Endothelial cell of umbilical vein (primary cell): ENCODE measurements around the gene CARMIL3. TPM values are rescaled to one million over a fixed set of nuclear protein-coding genes. Genes with fewer than 3 reads are reported as not detected.

ENCODE experiments used
- BruUV-seq: library from RNA; stranded (reverse); fragments of 400-500 nt; replicated peaks from 2 replicates; lab custom pipeline; 2021; lab: Mats Ljungman, UMichigan
- CTCF ChIA-PET: fragments of 300-600, 350-600 bp; sonication (Branson Sonifier 250); formaldehyde crosslinking; loops from one replicate; lab custom pipeline; 2021; ENCODE audit warnings: antibody characterized with exemption, inconsistent platforms; lab: Charles Lee
- POLR2A ChIA-PET: fragments of 300-600, 350-600 bp; sonication (Branson Sonifier 250); formaldehyde crosslinking; loops from one replicate; lab custom pipeline; 2021; ENCODE audit warnings: antibody characterized with exemption, inconsistent platforms; lab: Charles Lee
- DNase-seq: peaks from one replicate; pipeline ENCODE4 v3.0.0-alpha.2; 2011; ENCODE audit warnings: low read depth, low spot score
- FAIRE-seq: peaks from 2 replicates; lab custom pipeline; 2011; peaks lifted over from hg19 to GRCh38; lab: Jason Lieb, UNC
- H2AFZ ChIP-seq: 2 replicates; pipeline ENCODE4 v1.6.0; 2012; ENCODE audit warnings: low read depth, low read length, control low read depth, inconsistent platforms
- H3K27ac ChIP-seq: 2 replicates; pipeline ENCODE4 v1.5.1; 2011; ENCODE audit warnings: low read depth, mild to moderate bottlenecking, control low read depth, low read length, moderate library complexity; ENCODE audit not compliant: insufficient read depth
- H3K27me3 ChIP-seq, 2 experiments: 2 replicates each; pipeline versions ENCODE4 v1.6.0 to v1.6.1; 2011; ENCODE audit warnings: low read length in 2 of 2, mixed read lengths in 1 of 2; ENCODE audit not compliant: control insufficient read depth in 2 of 2, insufficient read depth in 2 of 2
- H3K36me3 ChIP-seq, 2 experiments: 2 replicates in 1 of 2; 3 replicates in 1 of 2; pipeline ENCODE4 v1.5.1; 2011; ENCODE audit warnings: low read length in 2 of 2, mild to moderate bottlenecking in 1 of 2, moderate library complexity in 1 of 2; ENCODE audit not compliant: control insufficient read depth in 2 of 2, insufficient read depth in 2 of 2; ENCODE audit errors: extremely low read depth in 1 of 2
- H3K4me1 ChIP-seq: 3 replicates; pipeline ENCODE4 v1.5.1; 2011; ENCODE audit warnings: mild to moderate bottlenecking, low read length; ENCODE audit not compliant: control insufficient read depth, insufficient read depth; ENCODE audit errors: extremely low read depth
- H3K4me2 ChIP-seq: 2 replicates; pipeline ENCODE4 v1.6.1; 2011; ENCODE audit warnings: low read length, control low read depth, mixed read lengths; ENCODE audit not compliant: insufficient read depth
- H3K4me3 ChIP-seq, 3 experiments: fragments of 200-600 bp in 1 of 3; sonication (generic), shearing (Covaris generic) in 1 of 3; replicated peaks in 1 of 3; 2 replicates each; pipeline ENCODE4 v1.5.1; 2011 to 2016; ENCODE audit warnings: control low read depth in 3 of 3, low read length in 3 of 3, mild to moderate bottlenecking in 2 of 3, inconsistent platforms in 1 of 3, low read depth in 1 of 3, moderate library complexity in 1 of 3; ENCODE audit not compliant: insufficient read depth in 1 of 3
- H3K79me2 ChIP-seq: 2 replicates; pipeline ENCODE4 v1.6.0; 2012; ENCODE audit warnings: low read length, inconsistent platforms; ENCODE audit not compliant: control insufficient read depth, insufficient read depth
- H3K9ac ChIP-seq: replicated peaks from 2 replicates; pipeline ENCODE3; 2011; ENCODE audit warnings: low read length, control low read depth; ENCODE audit not compliant: insufficient read depth; ENCODE audit errors: extremely low read depth
- H3K9me1 ChIP-seq: replicated peaks from 3 replicates; pipeline ENCODE4 v1.6.0; 2011; ENCODE audit warnings: mild to moderate bottlenecking, low read length; ENCODE audit not compliant: control insufficient read depth, insufficient read depth; ENCODE audit errors: extremely low read depth
- H3K9me3 ChIP-seq: replicated peaks from 2 replicates; pipeline ENCODE4 v1.5.1; 2012; ENCODE audit warnings: low read length, inconsistent platforms; ENCODE audit not compliant: control insufficient read depth, insufficient read depth
- H4K20me1 ChIP-seq: replicated peaks from 2 replicates; pipeline ENCODE3; 2011; ENCODE audit warnings: mild to moderate bottlenecking, low read length; ENCODE audit not compliant: control insufficient read depth, insufficient read depth; ENCODE audit errors: extremely low read depth
- EZH2 ChIP-seq: IDR thresholded peaks from 2 replicates; pipeline ENCODE4 v1.6.1; 2012; ENCODE audit warnings: borderline replicate concordance, low read depth, mild to moderate bottlenecking, moderate library complexity, low read length, inconsistent platforms; ENCODE audit not compliant: severe bottlenecking
- FOS ChIP-seq: IDR thresholded peaks from 2 replicates; pipeline ENCODE4 v1.6.1; 2011; ENCODE audit warnings: mild to moderate bottlenecking, low read length, moderate library complexity, borderline replicate concordance; ENCODE audit not compliant: insufficient read depth
- JUN ChIP-seq: IDR thresholded peaks from 2 replicates; pipeline ENCODE4 v1.6.1; 2011; ENCODE audit warnings: borderline replicate concordance, low read depth; ENCODE audit not compliant: insufficient read length, insufficient read depth
- MYC ChIP-seq: IDR thresholded peaks from one replicate; pipeline ENCODE4 v1.6.1; 2011; ENCODE audit warnings: mild to moderate bottlenecking, low read depth, low read length
- POLR2A ChIP-seq: IDR thresholded peaks from 2 replicates; pipeline ENCODE4 v1.6.1; 2012; ENCODE audit warnings: low read depth, mild to moderate bottlenecking, control low read depth, low read length
- POLR2AphosphoS5 ChIP-seq: IDR thresholded peaks from 2 replicates; pipeline ENCODE4 v1.6.1; 2012; ENCODE audit warnings: low read depth, mild to moderate bottlenecking, control low read depth, low read length, moderate library complexity; ENCODE audit not compliant: insufficient read depth
- dilution Hi-C: fragments of 300-500 bp; cut with MboI; formaldehyde crosslinking; loops from one replicate; pipeline ENCODE4 v1.15.0; 2019; ENCODE audit warnings: low sequenced_read_pairs; ENCODE audit not compliant: extremely low pct_ligation_motif_present
- intact Hi-C: fragments of 100-400 bp; cut with micrococcal nuclease; formaldehyde crosslinking; loops from one replicate; pipeline ENCODE4 v1.10.0; 2022
- polyA plus RNA-seq, 4 experiments: library from polyadenylated mRNA; depleted of rRNA in 3 of 4; stranded (reverse) in 3 of 4; unstranded in 1 of 4; fragments of >200 nt; gene quantifications; 2 replicates each; pipeline versions ENCODE4 v1.2.1 to v1.2.3, GENCODE V29; 2011 to 2012; ENCODE audit warnings: missing spikeins in 1 of 4
- total RNA-seq: library from RNA; stranded (reverse); gene quantifications from 2 replicates; pipeline ENCODE4 v1.2.3, GENCODE V29; 2021
- TF ChIP-seq, protein P1 (sequence below): IDR thresholded peaks from 2 replicates; pipeline ENCODE4 v1.6.1; 2011; ENCODE audit not compliant: insufficient read depth, insufficient read length

CARMIL3 gene
- total and polyA plus RNA-seq, 2 donors (not counting 3 experiments of a cell fraction or from before 2014, with no cell fraction given): 0.03 TPM; not detected in 1

- DNase-seq (no peak), FAIRE-seq (no peak)
- H2AFZ ChIP-seq: no peak overlapping the region
- no peak overlapping the region for H3K4me2 ChIP-seq
- H4K20me1 ChIP-seq: no peaks in the 10 kb centered on the region
- peaks cover 23 to 32% of the 10 kb centered on the region in 2 experiments for H3K27me3 ChIP-seq
- H3K79me2 ChIP-seq: no peaks in the 10 kb centered on the region
- intact Hi-C loops (no loop called here), dilution Hi-C loops (no loop called here)
- H3K9ac ChIP-seq: no peak overlapping the region
- H3K9me1 ChIP-seq: no peaks in the 10 kb centered on the region
- no peak overlapping the region for H3K4me3 ChIP-seq
- no peak overlapping the region for H3K27ac ChIP-seq
- BruUV-seq: no TSS peak
- ChIA-PET CTCF (interaction anchor here (5.7 kb wide), 1 partner anchor 20 kb away, joined by 51 read pairs; no protein-coding TSS in a partner anchor), POLR2A (no interaction called here)
- TF ChIP-seq FOS (no peak), EZH2 (no peak), POLR2A (no peak), POLR2AphosphoS5 (no peak), MYC (no peak)
- TF ChIP-seq, protein P1, sequence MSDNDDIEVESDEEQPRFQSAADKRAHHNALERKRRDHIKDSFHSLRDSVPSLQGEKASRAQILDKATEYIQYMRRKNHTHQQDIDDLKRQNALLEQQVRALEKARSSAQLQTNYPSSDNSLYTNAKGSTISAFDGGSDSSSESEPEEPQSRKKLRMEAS: no peak
- H3K4me1 ChIP-seq: no peaks in the 10 kb centered on the region
- no peaks in the 10 kb centered on the region for H3K36me3 ChIP-seq
- H3K9me3 ChIP-seq: no peaks in the 10 kb centered on the region
Observed at GRCh38 chr14:24078146-24078545, 26.3 kb downstream of the CARMIL3 start.

- Histone ChIP-seq H3K9me1 (no peaks in the 10 kb centered on the region), H3K4me1 (no peaks in the 10 kb centered on the region), H3K9ac (no peak overlapping the region), H2AFZ (no peak overlapping the region), H3K27me3 (peaks cover 27 to 35% of the 10 kb centered on the region in 2 experiments), H4K20me1 (no peaks in the 10 kb centered on the region), H3K4me3 (no peak overlapping the region), H3K27ac (no peak overlapping the region), H3K9me3 (no peaks in the 10 kb centered on the region), H3K36me3 (no peaks in the 10 kb centered on the region), H3K79me2 (no peaks in the 10 kb centered on the region), H3K4me2 (no peak overlapping the region)
- FAIRE-seq (no peak), DNase-seq (no peak)
- dilution Hi-C loops: no loop called here
- intact Hi-C loops: no loop called here
- CTCF ChIA-PET: interaction anchor here (1.5 to 5.7 kb wide), 4 partner anchors 12 to 82 kb away, joined by 8 to 51 read pairs (median 29); partner anchors contain the start of gene IRF9
- POLR2A ChIA-PET: no interaction called here
- TF ChIP-seq JUN (no peak), FOS (no peak), MYC (no peak), EZH2 (no peak)
- no TSS peak for BruUV-seq
Observed at GRCh38 chr14:24079491-24080141, 27.8 kb downstream of the CARMIL3 start.
